ENCODE results near the gene ZNF350. TPM values are rescaled to one million over a fixed set of nuclear protein-coding genes. Genes with fewer than 3 reads are reported as not detected.
"Not testable (repeated sequence)": the region's sequence is repeated elsewhere in the genome, so short reads cannot be mapped to it uniquely, and the experiment has no call there.

Gene ZNF350
- total RNA-seq, 1 experiment from 2014 or later, result 7.7 TPM

- not testable (repeated sequence) for DNase-seq (ENCODE audit: low read depth)
Measured at GRCh38 chr19:51975787-51976186, 10.9 kb downstream of the ZNF350 start.

DNA sequence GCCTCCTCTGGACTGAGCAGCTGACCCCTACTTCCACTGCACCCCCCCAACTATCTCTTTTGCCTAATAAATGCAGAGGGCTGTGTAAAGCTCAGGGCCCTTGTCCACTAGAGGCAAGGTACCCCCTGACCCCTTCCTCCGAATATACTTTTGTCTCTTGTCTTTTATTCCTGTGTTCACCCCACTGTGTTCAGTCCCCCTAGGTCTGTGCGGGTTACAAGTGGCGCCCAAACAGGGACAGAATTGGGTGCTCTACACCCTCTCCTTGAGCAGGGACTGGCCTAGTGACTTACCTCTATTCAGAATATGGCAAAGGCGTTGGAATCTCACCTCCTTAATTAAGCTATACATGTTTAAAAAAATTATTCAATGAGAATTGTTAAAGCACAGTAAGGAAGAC, 15.0 kb downstream of the ZNF350 start:
- peak; percentile 42 for DNase-seq (ENCODE audit: low read depth)

DNA sequence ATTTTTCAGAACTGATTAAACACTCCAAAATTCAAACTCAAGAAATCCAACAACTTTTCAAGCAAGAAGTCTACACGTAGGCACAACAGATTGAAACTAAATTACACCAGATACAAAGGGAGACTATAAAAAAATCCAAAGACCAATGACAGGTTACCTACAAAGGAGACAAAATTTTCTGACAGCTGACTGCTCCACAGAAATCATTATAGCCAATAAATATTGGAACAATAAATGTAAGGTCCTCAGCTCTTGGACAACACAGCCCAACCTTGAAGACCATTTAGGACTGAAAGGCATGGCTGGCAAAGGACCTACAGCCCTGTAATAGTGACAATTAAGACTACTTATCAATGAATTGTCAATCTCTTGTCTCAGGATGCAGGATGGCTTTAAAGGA, 15.9 kb downstream of the ZNF350 start:
- no peak for DNase-seq (ENCODE audit: low read depth)

DNA sequence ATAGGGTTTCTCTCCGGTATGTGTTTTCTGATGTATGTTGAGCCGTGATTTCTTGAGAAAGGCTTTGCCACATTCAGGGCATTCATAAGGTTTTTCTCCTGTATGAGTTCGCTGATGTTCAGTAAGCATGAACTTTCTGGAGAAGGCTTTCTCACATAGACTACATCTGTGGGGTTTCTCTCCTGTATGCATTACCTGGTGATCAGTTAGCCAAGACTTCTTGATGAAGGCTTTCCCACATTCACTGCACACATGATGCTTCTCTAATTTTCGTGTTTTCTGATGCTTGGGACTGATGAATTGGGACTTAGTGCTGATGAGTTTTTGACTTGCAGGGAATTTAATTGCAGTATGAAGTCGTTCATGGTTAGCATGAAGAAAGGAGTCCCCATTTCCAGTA, 21.1 kb downstream of the ZNF350 start:
- no peak for DNase-seq (ENCODE audit: low read depth)

DNA sequence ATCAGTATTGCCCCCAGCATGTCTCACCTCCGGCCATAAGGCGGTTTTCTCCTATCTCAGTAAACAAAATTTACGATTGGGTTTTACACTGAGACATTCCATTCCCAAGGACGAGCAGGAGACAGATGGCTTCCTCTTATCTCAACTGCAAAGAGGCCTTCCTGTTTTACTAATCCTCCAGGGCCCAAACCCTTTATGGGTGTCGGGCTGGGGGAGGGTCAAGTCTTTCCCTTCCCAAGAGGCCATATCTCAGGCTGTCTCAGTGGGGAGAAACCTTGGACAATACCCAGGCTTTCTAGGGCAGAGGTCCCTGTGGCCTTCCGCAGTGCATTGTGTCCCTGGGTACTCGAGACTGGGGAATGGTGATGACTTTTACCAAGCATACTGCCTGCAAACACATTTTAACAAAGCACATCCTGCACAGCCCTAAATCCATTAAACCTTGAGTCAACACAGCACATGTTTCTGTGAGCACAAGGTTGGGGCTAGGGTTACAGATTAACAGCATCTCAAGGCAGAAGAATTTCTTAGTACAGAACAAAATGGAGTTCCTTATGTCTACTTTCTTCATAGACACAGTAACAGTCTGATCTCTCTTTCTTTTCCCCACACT, 25.9 kb downstream of the ZNF350 start:
- DNase-seq (ENCODE audit: low read depth), result not testable (repeated sequence)

- no peak for DNase-seq (ENCODE audit: low read depth)
Measured at GRCh38 chr19:51959791-51960190, 26.8 kb downstream of the ZNF350 start.

DNA sequence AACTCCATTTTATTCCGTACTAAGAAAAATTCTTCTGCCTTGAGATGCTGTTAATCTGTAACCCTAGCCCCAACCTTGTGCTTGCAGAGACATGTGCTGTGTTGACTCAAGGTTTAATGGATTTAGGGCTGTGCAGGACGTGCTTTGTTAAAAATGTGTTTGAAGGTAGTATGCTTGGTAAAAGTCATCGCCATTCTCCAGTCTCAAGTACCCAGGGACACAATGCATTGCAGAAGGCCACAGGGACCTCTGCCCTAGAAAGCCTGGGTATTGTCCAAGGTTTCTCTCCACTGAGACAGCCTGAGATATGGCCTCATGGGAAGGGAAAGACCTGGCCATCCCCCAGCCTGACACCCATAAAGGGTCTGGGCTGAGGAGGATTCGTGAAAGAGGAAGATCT, 28.8 kb downstream of the ZNF350 start:
- DNase-seq (ENCODE audit: low read depth), result not testable (repeated sequence)

DNA sequence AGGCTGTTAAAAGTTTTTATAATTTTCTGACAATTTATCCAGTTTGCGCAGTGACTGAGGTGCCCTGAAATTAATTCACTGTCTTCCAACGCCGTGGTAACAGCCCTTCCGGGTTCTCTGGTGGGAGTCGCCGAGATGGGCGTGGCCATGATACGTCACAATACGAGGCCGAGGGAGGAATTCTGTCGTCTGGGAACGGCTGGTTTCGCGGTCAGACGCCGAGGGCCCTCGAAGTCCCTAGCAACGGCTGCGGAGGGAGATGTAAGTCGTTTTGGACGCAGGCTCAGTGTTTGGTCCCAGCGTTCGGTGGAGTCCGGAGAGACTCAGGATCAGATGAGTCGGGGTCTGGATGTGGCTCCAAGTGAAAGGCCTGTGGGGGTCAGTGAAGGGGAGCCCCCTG, 37.7 kb downstream of the ZNF350 start:
- DNase-seq (ENCODE audit: low read depth), result peak; percentile 68

- no peak for DNase-seq (ENCODE audit: low read depth)
Measured at GRCh38 chr19:51946602-51947001, 40.0 kb downstream of the ZNF350 start.

GRCh38 chr19:51944798-51945552, 41.7 kb downstream of the ZNF350 start:
- no peak for DNase-seq (ENCODE audit: low read depth)

GRCh38 chr19:51938936-51939335, 47.7 kb downstream of the ZNF350 start:
- no peak for DNase-seq (ENCODE audit: low read depth)

- no peak for DNase-seq (ENCODE audit: low read depth)
Measured at GRCh38 chr19:51931921-51932320, 54.7 kb downstream of the ZNF350 start.

GRCh38 chr19:51927859-51928258, 58.8 kb downstream of the ZNF350 start:
- no peak for DNase-seq (ENCODE audit: low read depth)

DNA sequence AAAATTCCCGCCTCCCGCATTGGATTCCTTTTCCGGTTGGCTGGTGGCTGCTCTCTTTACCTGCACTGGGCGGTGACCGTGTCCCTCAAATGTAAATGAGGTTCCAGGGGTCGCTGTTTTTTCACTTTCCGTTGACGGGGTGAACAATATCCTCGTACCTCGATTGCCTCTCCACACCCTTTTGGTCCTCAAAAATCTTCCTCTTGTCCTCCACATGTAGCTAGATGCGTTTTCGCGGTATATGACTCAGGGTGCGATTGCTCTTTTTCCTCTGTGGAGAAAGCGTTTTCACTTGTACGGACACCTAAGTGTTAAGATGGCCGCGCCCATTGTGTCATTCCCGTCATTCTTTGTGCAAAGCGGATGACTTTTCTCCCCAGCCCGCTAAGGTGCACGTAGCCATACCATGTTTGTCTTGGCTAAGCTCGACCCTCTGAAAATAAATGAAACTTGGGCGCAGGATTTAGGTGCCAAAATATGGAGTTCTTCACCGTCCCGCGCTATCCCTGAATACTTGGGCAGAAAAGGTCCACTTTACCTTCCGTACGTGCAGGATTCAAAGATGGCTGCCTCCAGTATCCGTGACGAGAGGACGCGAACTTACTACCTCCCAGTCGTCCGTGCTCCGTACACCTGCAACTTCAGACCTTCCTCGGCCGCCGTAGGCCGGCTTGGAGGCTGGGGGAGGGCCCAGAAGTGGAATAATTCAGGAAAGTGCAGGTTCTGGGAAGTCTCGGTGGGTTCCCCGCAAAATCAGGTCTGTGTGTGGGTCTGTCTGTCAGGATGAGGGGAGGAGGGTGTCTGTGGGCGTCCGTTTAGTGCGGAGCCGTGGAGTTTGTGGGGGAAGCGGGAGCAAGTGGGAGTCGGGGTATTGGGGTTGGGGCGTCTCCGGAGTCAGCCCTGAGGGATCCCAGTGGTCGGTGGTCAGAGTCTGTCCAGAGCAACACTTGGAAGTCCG, 59.6 kb downstream of the ZNF350 start, which contains the start of gene ZNF613:
ZNF613 (plus strand) TSS at position 689 of the 958 bp plus-strand sequence. CDS start 8,749 bp downstream, outside the sequence.
- DNase-seq (ENCODE audit: low read depth), result peak; percentile 90

- no peak for DNase-seq (ENCODE audit: low read depth)
Measured at GRCh38 chr19:51926426-51926783, 60.2 kb downstream of the ZNF350 start.

DNA sequence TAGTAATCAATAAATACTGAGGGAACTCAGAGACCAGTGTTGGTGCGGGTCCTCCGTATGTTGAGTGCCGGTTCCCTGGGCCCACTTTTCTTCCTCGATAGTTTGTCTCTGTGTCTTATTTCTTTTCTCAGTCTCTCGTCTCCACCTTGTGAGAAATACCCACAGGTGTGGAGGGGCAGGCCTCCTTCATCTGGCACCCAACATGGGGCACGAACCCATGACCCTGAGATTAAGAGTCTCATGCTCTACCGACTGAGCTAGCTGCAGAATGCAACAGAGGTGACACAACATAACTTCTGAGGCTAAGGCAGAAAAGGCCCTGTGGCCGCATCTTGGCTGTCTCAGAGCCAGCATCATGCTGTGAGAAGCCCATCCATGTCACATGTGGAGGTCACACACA, 64.7 kb downstream of the ZNF350 start:
- DNase-seq (ENCODE audit: low read depth), result peak; percentile 14

- peak; percentile 48 for DNase-seq (ENCODE audit: low read depth)
Measured at GRCh38 chr19:51919606-51920005, 67.0 kb downstream of the ZNF350 start.

- DNase-seq (ENCODE audit: low read depth), result no peak
Measured at GRCh38 chr19:51916167-51916566, 70.5 kb downstream of the ZNF350 start.

DNA sequence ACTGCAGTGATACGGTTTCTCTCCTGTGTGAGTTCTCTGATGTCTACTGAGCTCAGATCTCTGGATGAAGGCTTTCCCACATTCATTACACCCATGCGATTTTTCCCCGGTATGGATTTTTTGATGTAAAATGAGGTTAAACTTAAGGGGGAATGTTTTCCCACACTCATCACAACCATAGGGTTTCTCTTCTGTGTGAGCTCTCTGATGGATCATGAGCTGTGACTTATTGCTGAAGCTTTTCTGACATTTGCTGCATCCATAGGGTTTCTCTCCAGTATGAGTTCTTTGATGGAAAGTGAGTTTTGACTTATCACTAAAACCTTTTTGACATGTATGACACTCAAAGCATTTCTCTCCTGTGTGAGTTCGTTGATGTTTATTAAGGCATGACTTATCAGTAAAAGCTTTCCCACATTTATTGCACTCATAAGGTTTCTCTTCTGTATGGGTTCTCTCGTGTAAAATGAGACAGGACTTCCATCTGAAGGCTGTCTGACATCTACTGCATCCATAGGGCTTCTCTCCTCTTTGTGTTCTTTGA, 71.2 kb downstream of the ZNF350 start:
- no peak for DNase-seq (ENCODE audit: low read depth)

Data from RPMI7951 (cell line).